A673 (cell line): ENCODE measurements around the gene CCDC196. TPM values are rescaled to one million over a fixed set of nuclear protein-coding genes. Genes with fewer than 3 reads are reported as not detected.

Experiments used
- BruUV-seq: library from RNA; stranded (reverse); fragments of 400-500 nt; replicated peaks from 2 replicates; lab custom pipeline; 2021; lab: Mats Ljungman, UMichigan
- CTCF ChIA-PET: fragments of 300-600 bp; sonication (Branson Sonifier 250); formaldehyde crosslinking; loops from one replicate; lab custom pipeline; 2022; ENCODE audit warnings: antibody characterized with exemption; lab: Charles Lee
- POLR2A ChIA-PET: fragments of 300-600 bp; sonication (Branson Sonifier 250); formaldehyde crosslinking; loops from one replicate; lab custom pipeline; 2022; ENCODE audit warnings: antibody characterized with exemption; ENCODE audit not compliant: low non-redundant PET; lab: Charles Lee
- DNase-seq: peaks from one replicate; pipeline ENCODE4 v3.0.0-alpha.2; 2015; ENCODE audit warnings: low spot score
- H3K27ac ChIP-seq: fragments of 200-600 bp; sonication (generic); 2 replicates; pipeline ENCODE4 v1.5.1; 2016; ENCODE audit warnings: mixed run types, low read depth, mild to moderate bottlenecking, mixed read lengths, antibody characterized with exemption, low read length; ENCODE audit not compliant: poor library complexity, severe bottlenecking
- H3K27me3 ChIP-seq: fragments of 200-600 bp; sonication (generic); replicated peaks from 2 replicates; pipeline ENCODE4 v1.6.1; 2017; ENCODE audit warnings: mixed run types, low read depth, mild to moderate bottlenecking, mixed read lengths, antibody characterized with exemption, low read length; ENCODE audit not compliant: insufficient read depth, poor library complexity
- H3K36me3 ChIP-seq: fragments of 200-600 bp; sonication (generic); 2 replicates; pipeline ENCODE4 v1.6.1; 2016; ENCODE audit warnings: mixed run types, mild to moderate bottlenecking, mixed read lengths, antibody characterized with exemption, low read length; ENCODE audit not compliant: insufficient read depth, poor library complexity, severe bottlenecking
- H3K4me1 ChIP-seq: fragments of 200-600 bp; sonication (generic); 2 replicates; pipeline ENCODE4 v1.6.1; 2017; ENCODE audit warnings: mixed run types, mild to moderate bottlenecking, mixed read lengths, antibody characterized with exemption, low read length; ENCODE audit not compliant: insufficient read depth, poor library complexity, severe bottlenecking
- H3K4me3 ChIP-seq: fragments of 200-600 bp; sonication (generic); 2 replicates; pipeline ENCODE4 v1.5.1; 2016; ENCODE audit warnings: low read depth, mixed run types, mild to moderate bottlenecking, mixed read lengths, low read length; ENCODE audit not compliant: poor library complexity, severe bottlenecking
- H3K9me3 ChIP-seq: fragments of 200-600 bp; sonication (generic); 2 replicates; pipeline ENCODE4 v1.6.1; 2016; ENCODE audit warnings: mixed run types, low read depth, mild to moderate bottlenecking, mixed read lengths, antibody characterized with exemption, low read length; ENCODE audit not compliant: poor library complexity, severe bottlenecking
- CTCF ChIP-seq: fragments of 300-800, 200-600 bp; sonication (generic); conservative IDR thresholded peaks from 2 replicates; pipeline ENCODE4 v1.5.1; 2017; ENCODE audit warnings: low read depth, mild to moderate bottlenecking, antibody characterized with exemption, low read length, moderate library complexity, mixed read lengths
- EZH2 ChIP-seq: fragments of 200-600 bp; sonication (generic); IDR thresholded peaks from 2 replicates; pipeline ENCODE4 v1.6.1; 2017; ENCODE audit warnings: borderline replicate concordance, low read depth, mild to moderate bottlenecking, mixed read lengths, antibody characterized with exemption, low read length; ENCODE audit not compliant: poor library complexity, severe bottlenecking
- intact Hi-C: fragments of 100-400 bp; cut with micrococcal nuclease; formaldehyde crosslinking; loops from one replicate; pipeline ENCODE4 v1.10.0; 2022; ENCODE audit not compliant: unreplicated experiment
- total RNA-seq: library from RNA; stranded (reverse); gene quantifications from 2 replicates; pipeline ENCODE4 v1.2.3, GENCODE V29; 2021

Gene CCDC196
- total RNA-seq, 1 experiment from 2014 or later: not detected

GRCh38 chr14:66453469-66453868, 32.7 kb upstream of the CCDC196 start:
- TF ChIP-seq EZH2 (no peak), CTCF (no peak)
- POLR2A ChIA-PET: no interaction called here
- Histone ChIP-seq H3K4me1 (no peaks in the 10 kb centered on the region), H3K9me3 (no peaks in the 10 kb centered on the region), H3K27ac (no peak overlapping the region), H3K27me3 (no peaks in the 10 kb centered on the region), H3K36me3 (no peaks in the 10 kb centered on the region), H3K4me3 (no peak overlapping the region)
- intact Hi-C loops: no loop called here
- BruUV-seq: no TSS peak
- no peak for DNase-seq
- CTCF ChIA-PET: no interaction called here

- DNase-seq: no peak
- no peaks in the 10 kb centered on the region for H3K36me3 ChIP-seq
- ChIA-PET POLR2A (no interaction called here), CTCF (no interaction called here)
- H3K9me3 ChIP-seq: no peaks in the 10 kb centered on the region
- H3K4me3 ChIP-seq: no peak overlapping the region
- intact Hi-C loops: no loop called here
- BruUV-seq: no TSS peak
- no peaks in the 10 kb centered on the region for H3K4me1 ChIP-seq
- H3K27me3 ChIP-seq: no peaks in the 10 kb centered on the region
- TF ChIP-seq CTCF (no peak), EZH2 (no peak)
- H3K27ac ChIP-seq: no peak overlapping the region
Observed at GRCh38 chr14:66459603-66460002, 26.6 kb upstream of the CCDC196 start.

- no peaks in the 10 kb centered on the region for H3K4me1 ChIP-seq
- TF ChIP-seq CTCF (no peak), EZH2 (no peak)
- H3K9me3 ChIP-seq: peaks cover 6% of the 10 kb centered on the region
- no peak overlapping the region for H3K4me3 ChIP-seq
- BruUV-seq: no TSS peak
- H3K27me3 ChIP-seq: no peaks in the 10 kb centered on the region
- H3K36me3 ChIP-seq: no peaks in the 10 kb centered on the region
- POLR2A ChIA-PET: no interaction called here
- H3K27ac ChIP-seq: no peak overlapping the region
- intact Hi-C loops: no loop called here
- CTCF ChIA-PET: no interaction called here
- no peak for DNase-seq
Observed at GRCh38 chr14:66464261-66464660, 21.9 kb upstream of the CCDC196 start.
